LNCaP clone FGC (cell line): Measurements from ENCODE around the gene CDKAL1.

Experiments
- DNase-seq: peaks from one replicate; pipeline ENCODE4 v3.0.0-alpha.2; 2011; ENCODE audit warnings: low read depth
- H3K4me3 ChIP-seq: 2 replicates; pipeline ENCODE4 v1.5.1; 2011; ENCODE audit warnings: mild to moderate bottlenecking, low read depth, low read length, control low read depth
- CTCF ChIP-seq: IDR thresholded peaks from 2 replicates; pipeline ENCODE4 v1.5.1; 2012; ENCODE audit warnings: mild to moderate bottlenecking; ENCODE audit not compliant: control insufficient read depth, insufficient read depth; ENCODE audit errors: extremely low read depth

CDKAL1 gene

GRCh38 chr6:20706238-20706938 is 172.1 kb downstream of the CDKAL1 start:
- no peak for TF ChIP-seq CTCF
- H3K4me3 ChIP-seq, result no peak overlapping the region
- no peak for DNase-seq

GRCh38 chr6:20706939-20707485 is 172.8 kb downstream of the CDKAL1 start:
- no peak for TF ChIP-seq CTCF
- no peak for DNase-seq
- no peak overlapping the region for H3K4me3 ChIP-seq

- H3K4me3 ChIP-seq, result no peak overlapping the region
- no peak for TF ChIP-seq CTCF
- DNase-seq, result no peak
These were observed 173.6 kb downstream of the CDKAL1 start for GRCh38 chr6:20707870-20708269.

- no peak for DNase-seq
- no peak overlapping the region for H3K4me3 ChIP-seq
- no peak for TF ChIP-seq CTCF
These were observed 174.3 kb downstream of the CDKAL1 start for GRCh38 chr6:20708367-20709124.

- H3K4me3 ChIP-seq, result no peak overlapping the region
- no peak for DNase-seq
- TF ChIP-seq CTCF, result no peak
These were observed 175.2 kb downstream of the CDKAL1 start for GRCh38 chr6:20709451-20709850.

GRCh38 chr6:20710341-20710740 is 176.1 kb downstream of the CDKAL1 start:
- TF ChIP-seq CTCF, result no peak
- no peak for DNase-seq
- no peak overlapping the region for H3K4me3 ChIP-seq
